HEK293 (cell line): ENCODE data around the gene SRPK1.
"Not testable (repeated sequence)": the region's sequence is repeated elsewhere in the genome, so short reads cannot be mapped to it uniquely, and the experiment has no call there.

Experiments
- KLF9 ChIP-seq: fragments of 450-650 bp; formaldehyde crosslinking; IDR thresholded peaks from 2 replicates; pipeline ENCODE4 v1.5.1; 2016; ENCODE audit warnings: missing biosample characterization, missing genetic modification characterization, low read depth
- SP2 ChIP-seq: fragments of 450-650 bp; formaldehyde crosslinking; IDR thresholded peaks from 2 replicates; pipeline ENCODE4 v1.5.1; 2016; ENCODE audit warnings: missing biosample characterization, missing genetic modification characterization
- TCF7L2 ChIP-seq: IDR thresholded peaks from 2 replicates; pipeline ENCODE4 v1.6.1; 2011; ENCODE audit warnings: low read depth, mild to moderate bottlenecking, inconsistent platforms, low read length, moderate library complexity, borderline replicate concordance
- ZBTB48 ChIP-seq: fragments of 450-650 bp; formaldehyde crosslinking; IDR thresholded peaks from 2 replicates; pipeline ENCODE4 v1.5.1; 2016; ENCODE audit warnings: missing biosample characterization, missing genetic modification characterization
- ZNF777 ChIP-seq: fragments of 450-650 bp; formaldehyde crosslinking; IDR thresholded peaks from 2 replicates; pipeline ENCODE4 v1.5.1; 2017; ENCODE audit warnings: missing biosample characterization, missing genetic modification characterization, borderline replicate concordance
- TF ChIP-seq, protein P1 (sequence below): fragments of 450-650 bp; formaldehyde crosslinking; IDR thresholded peaks from 2 replicates; pipeline ENCODE4 v1.5.1; 2016; ENCODE audit warnings: missing biosample characterization, missing genetic modification characterization
- TF ChIP-seq, protein P2 (sequence below): sonication (generic); formaldehyde crosslinking; IDR thresholded peaks from 2 replicates; pipeline ENCODE4 v1.8.1; 2022; ENCODE audit warnings: mild to moderate bottlenecking, moderate library complexity, missing genetic modification reagents
- TF ChIP-seq, protein P3 (sequence below): fragments of 450-650 bp; formaldehyde crosslinking; IDR thresholded peaks from 2 replicates; pipeline ENCODE4; 2016; ENCODE audit warnings: missing biosample characterization, missing genetic modification characterization
- TF ChIP-seq, protein P4 (sequence below): fragments of 450-650 bp; formaldehyde crosslinking; IDR thresholded peaks from 2 replicates; pipeline ENCODE4 v1.5.1; 2016; ENCODE audit warnings: missing biosample characterization, missing genetic modification characterization
- TF ChIP-seq, protein P5 (sequence below): fragments of 450-650 bp; formaldehyde crosslinking; IDR thresholded peaks from 2 replicates; pipeline ENCODE4 v1.5.1; 2016; ENCODE audit warnings: missing biosample characterization, missing genetic modification characterization

DNA sequence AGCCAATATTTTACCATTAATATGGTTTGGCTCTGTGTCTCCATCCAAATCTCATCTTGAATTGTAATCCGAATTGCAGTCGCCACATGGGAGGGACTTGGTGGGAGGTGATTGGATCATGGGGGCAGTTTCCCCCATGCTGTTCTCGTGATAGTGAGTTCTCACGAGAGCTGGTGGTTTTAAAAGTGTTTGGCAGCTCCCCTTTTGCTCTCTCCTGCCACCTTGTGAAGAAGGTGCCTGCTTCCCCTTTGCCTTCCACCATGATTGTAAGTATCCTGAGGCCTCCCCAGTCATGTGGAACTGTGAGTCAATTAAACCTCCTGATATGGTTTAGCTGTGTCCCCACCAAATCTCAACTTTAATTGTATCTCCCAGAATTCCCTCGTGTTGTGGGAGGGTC, 18.4 kb upstream of the SRPK1 start:
- not testable (repeated sequence) for TF ChIP-seq SP2; ZBTB48 (tag by site-specific recombination); TCF7L2; ZNF777; KLF9 (tag by site-specific recombination)
- TF ChIP-seq, protein P1, sequence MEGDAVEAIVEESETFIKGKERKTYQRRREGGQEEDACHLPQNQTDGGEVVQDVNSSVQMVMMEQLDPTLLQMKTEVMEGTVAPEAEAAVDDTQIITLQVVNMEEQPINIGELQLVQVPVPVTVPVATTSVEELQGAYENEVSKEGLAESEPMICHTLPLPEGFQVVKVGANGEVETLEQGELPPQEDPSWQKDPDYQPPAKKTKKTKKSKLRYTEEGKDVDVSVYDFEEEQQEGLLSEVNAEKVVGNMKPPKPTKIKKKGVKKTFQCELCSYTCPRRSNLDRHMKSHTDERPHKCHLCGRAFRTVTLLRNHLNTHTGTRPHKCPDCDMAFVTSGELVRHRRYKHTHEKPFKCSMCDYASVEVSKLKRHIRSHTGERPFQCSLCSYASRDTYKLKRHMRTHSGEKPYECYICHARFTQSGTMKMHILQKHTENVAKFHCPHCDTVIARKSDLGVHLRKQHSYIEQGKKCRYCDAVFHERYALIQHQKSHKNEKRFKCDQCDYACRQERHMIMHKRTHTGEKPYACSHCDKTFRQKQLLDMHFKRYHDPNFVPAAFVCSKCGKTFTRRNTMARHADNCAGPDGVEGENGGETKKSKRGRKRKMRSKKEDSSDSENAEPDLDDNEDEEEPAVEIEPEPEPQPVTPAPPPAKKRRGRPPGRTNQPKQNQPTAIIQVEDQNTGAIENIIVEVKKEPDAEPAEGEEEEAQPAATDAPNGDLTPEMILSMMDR = not testable (repeated sequence)
- TF ChIP-seq, protein P2, sequence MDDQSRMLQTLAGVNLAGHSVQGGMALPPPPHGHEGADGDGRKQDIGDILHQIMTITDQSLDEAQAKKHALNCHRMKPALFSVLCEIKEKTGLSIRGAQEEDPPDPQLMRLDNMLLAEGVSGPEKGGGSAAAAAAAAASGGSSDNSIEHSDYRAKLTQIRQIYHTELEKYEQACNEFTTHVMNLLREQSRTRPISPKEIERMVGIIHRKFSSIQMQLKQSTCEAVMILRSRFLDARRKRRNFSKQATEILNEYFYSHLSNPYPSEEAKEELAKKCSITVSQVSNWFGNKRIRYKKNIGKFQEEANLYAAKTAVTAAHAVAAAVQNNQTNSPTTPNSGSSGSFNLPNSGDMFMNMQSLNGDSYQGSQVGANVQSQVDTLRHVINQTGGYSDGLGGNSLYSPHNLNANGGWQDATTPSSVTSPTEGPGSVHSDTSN (CRISPR knock-in tag) = not testable (repeated sequence)
- TF ChIP-seq, protein P3, sequence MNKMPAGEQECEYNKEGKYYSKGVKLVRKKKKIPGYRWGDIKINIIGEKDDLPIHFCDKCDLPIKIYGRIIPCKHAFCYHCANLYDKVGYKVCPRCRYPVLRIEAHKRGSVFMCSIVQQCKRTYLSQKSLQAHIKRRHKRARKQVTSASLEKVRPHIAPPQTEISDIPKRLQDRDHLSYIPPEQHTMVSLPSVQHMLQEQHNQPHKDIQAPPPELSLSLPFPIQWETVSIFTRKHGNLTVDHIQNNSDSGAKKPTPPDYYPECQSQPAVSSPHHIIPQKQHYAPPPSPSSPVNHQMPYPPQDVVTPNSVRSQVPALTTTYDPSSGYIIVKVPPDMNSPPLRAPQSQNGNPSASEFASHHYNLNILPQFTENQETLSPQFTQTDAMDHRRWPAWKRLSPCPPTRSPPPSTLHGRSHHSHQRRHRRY (tag by site-specific recombination) = not testable (repeated sequence)
- TF ChIP-seq, protein P4, sequence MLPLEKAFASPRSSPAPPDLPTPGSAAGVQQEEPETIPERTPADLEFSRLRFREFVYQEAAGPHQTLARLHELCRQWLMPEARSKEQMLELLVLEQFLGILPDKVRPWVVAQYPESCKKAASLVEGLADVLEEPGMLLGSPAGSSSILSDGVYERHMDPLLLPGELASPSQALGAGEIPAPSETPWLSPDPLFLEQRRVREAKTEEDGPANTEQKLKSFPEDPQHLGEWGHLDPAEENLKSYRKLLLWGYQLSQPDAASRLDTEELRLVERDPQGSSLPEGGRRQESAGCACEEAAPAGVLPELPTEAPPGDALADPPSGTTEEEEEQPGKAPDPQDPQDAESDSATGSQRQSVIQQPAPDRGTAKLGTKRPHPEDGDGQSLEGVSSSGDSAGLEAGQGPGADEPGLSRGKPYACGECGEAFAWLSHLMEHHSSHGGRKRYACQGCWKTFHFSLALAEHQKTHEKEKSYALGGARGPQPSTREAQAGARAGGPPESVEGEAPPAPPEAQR (tag by site-specific recombination) = not testable (repeated sequence)
- TF ChIP-seq, protein P5, sequence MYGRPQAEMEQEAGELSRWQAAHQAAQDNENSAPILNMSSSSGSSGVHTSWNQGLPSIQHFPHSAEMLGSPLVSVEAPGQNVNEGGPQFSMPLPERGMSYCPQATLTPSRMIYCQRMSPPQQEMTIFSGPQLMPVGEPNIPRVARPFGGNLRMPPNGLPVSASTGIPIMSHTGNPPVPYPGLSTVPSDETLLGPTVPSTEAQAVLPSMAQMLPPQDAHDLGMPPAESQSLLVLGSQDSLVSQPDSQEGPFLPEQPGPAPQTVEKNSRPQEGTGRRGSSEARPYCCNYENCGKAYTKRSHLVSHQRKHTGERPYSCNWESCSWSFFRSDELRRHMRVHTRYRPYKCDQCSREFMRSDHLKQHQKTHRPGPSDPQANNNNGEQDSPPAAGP (tag by site-specific recombination) = not testable (repeated sequence)
